UCSD-AML1 (cell line): ENCODE data around the gene ELMO1.

ENCODE experiments used
- DNase-seq: peaks from one replicate; lab custom pipeline; 2025; ENCODE audit not compliant: unreplicated experiment; lab: John Stamatoyannopoulos, UW

ELMO1 gene, protein sequence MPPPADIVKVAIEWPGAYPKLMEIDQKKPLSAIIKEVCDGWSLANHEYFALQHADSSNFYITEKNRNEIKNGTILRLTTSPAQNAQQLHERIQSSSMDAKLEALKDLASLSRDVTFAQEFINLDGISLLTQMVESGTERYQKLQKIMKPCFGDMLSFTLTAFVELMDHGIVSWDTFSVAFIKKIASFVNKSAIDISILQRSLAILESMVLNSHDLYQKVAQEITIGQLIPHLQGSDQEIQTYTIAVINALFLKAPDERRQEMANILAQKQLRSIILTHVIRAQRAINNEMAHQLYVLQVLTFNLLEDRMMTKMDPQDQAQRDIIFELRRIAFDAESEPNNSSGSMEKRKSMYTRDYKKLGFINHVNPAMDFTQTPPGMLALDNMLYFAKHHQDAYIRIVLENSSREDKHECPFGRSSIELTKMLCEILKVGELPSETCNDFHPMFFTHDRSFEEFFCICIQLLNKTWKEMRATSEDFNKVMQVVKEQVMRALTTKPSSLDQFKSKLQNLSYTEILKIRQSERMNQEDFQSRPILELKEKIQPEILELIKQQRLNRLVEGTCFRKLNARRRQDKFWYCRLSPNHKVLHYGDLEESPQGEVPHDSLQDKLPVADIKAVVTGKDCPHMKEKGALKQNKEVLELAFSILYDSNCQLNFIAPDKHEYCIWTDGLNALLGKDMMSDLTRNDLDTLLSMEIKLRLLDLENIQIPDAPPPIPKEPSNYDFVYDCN

DNA sequence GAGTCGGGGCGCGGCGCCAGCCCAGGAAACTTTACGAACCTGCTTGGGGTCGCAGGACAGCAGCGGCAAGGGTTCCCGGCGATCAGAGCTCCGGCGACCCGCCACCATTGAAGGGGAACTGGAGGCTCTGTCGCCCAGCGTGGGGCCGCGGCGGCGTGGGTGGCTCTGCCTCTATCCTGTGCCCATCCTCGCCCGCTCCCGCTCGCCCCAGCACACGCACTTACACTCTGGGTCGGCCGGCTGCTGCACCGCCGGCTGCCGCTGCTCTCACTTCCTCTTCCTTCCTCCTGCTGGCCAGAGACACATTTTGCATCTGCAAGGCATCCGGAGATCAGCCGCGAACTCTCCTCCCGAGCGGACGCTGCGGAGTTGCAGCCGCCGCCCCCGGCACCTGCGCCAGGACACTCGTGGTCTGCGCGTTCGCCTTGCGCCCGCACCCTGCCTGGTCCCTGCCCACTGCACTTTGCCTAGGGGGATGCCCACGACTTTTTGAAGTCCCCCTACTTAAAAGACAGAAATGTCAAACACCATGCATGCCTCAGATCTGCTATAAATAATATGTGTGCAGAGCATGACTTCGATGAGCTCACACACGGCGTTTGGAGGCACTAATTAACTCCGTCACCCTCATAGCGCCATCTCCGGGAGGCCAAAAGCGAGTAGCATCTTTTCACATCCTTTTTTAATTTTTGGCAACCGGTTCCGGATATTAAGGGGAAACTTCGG, at the start of gene ELMO1:
Gene ELMO1, minus strand, starts transcription at position 229 of the 726 bp plus-strand sequence. CDS start 106,174 bp downstream, outside the sequence.
- DNase-seq: peak; percentile 75

DNA sequence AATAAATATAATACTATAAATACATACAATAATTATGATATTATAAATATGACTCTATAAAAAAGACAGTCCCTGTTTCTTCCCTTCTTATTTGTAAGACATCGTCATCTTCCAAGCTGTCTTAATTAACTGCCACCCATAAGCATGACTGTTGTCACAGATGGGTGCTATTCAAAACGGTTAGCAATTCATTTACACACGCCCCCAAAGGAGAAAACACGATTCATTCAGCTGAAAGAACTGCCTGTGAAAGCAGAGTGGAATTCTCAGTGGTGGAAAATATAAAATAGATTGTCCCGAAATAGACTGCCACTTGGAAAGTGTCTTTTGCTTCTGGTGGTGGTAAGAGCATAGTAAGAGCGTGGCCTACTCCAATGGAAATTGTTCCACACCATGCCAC, 48.9 kb upstream of the ELMO1 start:
- no peak for DNase-seq

DNA sequence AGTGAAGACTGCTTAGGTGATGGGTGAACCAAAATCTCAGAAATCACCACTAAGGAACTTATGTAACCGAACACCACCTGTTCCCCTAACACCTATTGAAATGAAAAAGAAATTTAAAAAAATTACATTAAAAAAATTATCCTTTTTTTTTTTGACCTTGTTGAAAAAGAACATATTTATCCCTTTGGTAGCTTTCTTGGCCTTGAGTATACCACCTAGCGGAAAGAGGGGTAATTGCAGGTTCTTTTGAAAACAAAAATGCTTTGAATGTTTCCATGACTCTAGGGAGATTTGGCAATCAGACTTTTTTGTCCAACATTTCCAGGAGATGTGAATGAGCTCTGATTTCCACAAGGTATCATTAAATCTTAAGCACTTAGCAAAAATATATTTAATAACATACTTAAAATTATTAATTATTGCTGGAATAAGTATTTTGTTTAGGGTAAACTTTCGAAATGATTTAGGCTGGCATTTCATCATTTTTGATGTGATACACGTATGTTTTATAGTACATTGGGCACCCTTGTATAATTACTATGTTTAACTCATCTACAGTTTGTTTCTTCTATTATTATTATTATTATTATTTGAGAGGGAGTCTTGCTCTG, 47.0 kb upstream of the ELMO1 start:
- no peak for DNase-seq

DNA sequence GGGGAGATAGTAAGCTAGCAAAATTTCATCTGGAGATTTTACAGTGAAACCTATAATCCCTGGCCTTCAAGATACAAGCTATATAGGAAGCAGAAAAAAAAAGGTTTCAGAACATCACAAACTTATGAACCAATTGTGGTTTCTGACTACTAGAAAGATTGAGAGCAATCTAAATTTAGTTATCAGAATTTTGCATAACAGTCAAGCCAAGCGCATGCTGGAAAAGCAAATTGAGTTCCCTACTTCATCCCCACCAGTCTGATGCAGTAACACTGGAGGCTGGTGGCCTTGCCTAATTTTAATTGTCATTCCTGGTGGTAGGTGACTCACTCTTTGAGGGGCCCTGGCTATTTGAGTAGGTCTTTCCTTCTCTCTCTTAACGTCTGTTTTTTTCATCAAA, 46.3 kb upstream of the ELMO1 start:
- DNase-seq: no peak

DNA sequence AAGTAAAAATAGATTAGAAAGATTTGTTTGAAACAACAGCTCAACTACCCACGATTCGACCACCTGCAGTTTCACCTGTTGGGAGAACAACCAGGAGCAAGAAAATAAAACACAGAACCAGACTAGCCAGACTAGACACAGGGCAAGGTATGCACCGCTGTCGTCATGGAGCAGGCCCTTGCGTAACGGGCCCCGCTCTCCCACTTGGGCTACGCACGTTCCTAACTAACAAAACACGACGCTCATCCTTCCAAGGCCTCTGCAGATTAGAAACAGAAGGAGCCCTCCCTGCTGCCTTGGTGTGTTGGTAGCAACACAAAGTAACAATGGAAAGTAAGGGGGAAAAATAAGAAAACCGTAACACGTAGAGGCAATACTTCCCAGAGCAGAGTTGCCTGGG, 45.1 kb upstream of the ELMO1 start:
- DNase-seq: no peak

DNA sequence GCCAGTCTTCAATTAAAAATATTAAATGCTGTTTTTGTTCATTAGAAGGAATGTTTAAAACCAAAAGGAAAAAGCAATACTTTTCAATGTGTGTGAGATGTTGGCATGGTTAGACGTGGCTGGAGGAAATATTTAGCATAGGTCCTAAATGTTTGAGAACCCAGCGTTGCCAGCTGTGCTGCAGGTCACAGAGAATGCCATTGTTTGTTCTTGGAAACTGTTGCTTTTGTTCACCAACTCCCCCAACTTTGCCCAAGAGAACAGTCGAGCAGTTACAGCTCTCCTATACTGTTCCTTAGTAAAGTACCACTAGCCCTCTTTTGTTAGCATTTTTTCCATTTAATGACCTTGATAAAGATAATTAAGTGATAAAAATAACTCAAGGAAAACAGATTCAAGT, 44.5 kb upstream of the ELMO1 start:
- no peak for DNase-seq

DNA sequence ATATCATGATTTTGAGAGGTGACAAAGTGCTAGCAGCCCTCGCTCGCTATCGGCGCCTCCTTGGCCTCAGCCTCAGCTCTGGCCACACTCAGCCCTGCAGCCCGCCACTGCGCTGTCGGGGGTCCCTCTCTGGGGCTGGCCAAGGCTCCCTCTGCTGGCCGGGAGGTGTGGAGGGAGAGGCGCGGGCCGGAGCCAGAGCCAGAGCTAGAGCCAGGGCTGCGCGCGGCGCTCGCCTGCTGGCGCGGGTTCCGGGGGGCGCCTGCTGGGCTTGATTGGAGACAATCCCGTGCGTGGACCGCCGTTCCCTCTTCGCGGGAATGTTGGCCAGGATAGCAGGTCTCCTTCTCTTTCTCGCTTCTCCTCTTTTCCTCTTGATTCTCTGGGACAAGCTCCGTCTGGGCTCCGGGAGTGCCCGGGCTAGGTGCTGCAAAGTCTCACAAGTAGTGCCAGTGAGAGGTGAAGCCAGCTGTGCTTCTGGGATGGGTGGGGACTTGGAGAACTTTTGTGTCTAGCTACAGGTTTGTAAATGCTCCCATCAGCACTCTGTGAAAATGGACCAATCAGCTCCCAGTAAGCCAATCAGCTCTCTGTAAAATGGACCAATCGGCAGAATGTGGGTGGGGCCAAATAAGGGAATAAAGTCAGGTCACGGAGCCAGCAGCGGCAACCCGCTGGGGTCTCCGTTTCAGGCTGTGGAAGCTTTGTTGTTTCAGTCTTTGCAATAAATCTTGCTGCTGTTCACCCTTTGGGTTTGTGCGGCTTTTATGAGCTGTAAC, 43.4 kb upstream of the ELMO1 start:
- DNase-seq: no peak

DNA sequence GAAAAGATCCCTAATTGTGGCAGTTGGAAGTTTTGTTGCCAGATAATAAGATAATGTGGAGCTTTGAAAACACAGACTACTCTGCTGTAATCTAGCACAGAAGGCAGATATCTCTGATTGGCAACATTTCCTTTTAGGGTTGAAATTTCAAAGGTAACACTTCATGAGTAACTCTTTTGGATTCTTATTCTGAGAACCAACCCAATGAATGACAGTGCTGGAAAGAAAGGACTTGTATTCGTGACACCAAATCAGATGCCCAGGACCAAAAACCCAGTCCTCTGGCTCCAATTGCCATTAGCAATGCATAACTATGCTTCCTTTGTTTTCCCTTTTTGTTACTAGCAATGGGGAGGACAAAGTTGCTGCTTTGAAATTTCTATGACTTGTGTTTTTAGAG, 41.0 kb upstream of the ELMO1 start:
- no peak for DNase-seq

DNA sequence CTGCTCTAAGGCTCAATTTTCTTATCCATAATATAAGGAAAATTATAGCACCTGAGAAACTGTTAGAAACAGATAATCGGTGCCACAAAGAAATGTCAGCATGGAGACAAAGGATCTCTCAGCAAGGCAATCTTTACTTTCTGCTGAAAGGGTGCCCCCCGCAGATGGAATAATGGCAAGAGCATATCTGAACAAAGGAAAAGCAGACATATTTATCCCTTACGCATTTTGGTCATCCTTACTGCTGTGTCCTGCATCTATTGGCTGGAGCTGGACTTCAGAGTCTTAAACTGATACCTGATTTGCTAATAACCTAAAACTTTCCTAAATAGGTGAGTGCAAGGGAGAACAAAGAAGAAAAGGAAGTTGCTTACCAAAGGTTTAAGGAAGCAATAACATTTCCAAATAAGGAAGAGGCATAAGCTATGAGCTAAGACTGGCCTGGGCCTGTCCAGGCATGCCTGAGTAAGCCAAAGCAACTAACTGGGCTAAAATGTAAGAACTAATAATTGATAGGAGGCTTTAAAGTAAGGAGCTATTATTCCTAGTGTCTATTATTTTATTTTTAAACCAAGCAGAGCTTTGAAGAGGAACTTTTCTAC, 39.6 kb upstream of the ELMO1 start:
- peak; percentile 9 for DNase-seq

DNA sequence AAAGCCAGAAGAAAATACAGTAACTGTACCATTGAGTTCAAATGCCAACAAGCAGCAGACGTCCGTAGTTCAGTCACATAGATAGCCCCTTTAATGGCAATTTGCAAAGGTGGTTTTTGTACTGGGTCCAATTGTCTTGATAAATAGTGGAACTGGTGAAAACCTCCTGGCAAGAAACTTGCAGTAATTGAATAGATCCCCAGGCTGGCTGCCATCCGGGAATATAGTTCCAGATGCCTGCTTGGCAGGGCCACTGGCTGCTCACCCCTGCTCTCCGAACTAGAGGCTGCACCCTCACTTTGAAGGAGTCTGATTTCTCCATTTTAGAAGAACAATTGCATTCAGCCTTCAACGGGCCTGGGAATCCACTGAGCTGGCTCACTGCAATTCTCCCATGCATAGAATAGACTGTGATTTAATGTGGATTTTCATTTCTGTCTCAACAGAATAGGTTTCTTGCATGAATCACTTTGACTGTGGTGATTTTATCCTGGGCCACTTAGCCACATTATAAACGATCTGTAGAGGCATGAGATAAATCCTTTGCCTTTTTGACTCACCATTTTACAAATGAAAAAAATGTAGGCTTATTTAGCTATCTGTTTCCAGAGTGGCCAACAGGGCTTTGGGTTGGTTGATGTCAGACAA, 35.9 kb upstream of the ELMO1 start:
- no peak for DNase-seq

DNA sequence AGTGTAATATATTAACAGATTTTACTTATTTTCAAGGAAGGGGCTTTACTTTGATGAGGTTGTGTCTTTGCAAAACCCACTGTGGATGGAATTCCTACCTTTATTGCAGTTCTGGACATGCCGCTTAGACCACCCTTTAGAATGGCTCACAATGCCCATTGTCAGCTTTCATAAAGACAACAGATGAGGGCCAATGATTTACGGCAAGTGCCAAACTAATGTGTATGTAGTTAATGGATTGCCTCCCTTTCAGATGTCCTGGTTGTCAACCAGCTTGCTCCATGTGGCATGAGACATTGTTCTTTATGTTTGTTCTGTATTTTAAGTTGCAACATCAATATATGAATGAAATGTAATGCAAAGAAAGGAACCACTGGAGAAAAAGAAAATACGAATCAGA, 35.0 kb upstream of the ELMO1 start:
- DNase-seq: no peak

DNA sequence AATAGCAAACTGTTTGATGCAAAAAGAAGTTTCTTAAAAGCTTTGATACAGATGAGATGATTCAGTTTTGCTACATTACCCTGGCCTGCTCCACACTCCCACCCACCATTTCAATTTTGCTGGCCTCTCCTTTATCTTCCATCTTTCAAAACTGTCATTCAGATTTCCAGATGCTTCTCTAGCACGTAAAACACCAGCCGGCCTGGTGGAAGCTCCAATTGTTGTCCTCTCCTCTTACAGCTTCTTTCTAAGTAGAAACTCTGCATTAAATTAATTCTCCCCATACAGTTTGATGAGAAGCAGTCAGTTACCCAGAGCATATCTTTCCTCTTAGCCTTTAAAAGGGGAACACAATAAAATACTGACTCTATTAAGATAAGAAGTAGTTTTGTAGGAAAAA, 34.3 kb upstream of the ELMO1 start:
- no peak for DNase-seq

DNA sequence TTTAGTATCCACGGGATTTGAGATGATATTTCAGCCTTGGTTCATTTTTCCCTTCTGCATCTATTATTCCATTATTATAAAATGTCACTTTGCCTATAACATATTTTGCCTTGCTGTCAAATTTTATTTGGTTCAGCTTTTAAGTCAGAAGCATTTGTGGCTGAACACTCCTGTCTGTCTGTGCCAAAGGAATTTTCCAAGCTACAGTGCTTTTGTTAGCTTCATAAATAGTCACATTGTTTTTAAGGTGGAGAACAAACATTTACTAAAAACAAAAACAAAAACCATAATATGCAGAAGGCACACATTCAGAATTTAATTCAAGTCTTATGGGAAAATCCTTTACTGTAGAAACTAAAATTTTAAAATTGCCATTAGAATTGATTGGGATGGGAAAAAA, 33.8 kb upstream of the ELMO1 start:
- no peak for DNase-seq

DNA sequence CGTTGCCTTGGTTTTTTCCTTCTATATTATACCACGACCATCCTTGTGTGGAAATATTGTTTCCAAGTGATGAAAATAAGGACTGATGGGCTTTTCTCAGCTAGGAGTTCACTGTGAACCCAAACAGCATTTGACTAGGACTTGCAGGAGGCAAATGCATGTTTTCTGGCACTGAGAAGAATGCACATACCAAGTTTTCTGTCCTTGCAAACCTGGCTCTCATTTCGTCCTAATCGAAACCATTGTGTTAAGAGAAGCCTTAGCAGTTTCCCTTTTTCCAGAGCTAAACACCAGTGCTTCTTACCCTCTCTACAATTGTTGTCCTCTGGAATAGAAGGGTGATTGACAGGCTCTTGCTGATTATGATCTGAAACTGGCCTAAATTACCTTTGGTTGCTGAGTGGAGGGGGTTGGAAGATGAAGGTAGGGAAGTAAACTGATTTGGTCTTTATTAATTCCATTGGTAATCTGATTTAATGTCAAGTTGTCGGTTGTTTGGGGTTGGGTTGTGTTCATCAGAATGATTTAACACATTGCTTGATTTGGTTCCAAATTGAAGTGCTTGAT, 33.1 kb upstream of the ELMO1 start:
- no peak for DNase-seq

DNA sequence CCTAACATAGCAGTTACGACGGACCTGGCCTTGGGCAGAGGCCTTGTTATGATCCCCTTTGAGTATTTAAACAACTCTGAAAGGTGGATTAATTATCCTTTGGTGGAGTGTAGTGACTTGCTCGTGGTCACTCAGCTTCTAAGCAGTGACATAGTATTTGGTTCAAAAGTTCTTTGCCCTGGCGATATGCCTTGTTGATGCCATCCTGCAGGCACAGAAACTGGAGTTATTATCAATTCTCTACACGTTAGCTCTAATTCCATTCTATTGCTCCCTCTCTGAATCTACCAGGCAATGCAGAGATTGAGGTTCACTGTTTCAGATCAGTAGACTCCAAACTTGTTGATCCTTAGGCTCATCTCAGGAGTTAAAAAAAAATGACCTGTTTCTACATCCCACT, 32.5 kb upstream of the ELMO1 start:
- no peak for DNase-seq

DNA sequence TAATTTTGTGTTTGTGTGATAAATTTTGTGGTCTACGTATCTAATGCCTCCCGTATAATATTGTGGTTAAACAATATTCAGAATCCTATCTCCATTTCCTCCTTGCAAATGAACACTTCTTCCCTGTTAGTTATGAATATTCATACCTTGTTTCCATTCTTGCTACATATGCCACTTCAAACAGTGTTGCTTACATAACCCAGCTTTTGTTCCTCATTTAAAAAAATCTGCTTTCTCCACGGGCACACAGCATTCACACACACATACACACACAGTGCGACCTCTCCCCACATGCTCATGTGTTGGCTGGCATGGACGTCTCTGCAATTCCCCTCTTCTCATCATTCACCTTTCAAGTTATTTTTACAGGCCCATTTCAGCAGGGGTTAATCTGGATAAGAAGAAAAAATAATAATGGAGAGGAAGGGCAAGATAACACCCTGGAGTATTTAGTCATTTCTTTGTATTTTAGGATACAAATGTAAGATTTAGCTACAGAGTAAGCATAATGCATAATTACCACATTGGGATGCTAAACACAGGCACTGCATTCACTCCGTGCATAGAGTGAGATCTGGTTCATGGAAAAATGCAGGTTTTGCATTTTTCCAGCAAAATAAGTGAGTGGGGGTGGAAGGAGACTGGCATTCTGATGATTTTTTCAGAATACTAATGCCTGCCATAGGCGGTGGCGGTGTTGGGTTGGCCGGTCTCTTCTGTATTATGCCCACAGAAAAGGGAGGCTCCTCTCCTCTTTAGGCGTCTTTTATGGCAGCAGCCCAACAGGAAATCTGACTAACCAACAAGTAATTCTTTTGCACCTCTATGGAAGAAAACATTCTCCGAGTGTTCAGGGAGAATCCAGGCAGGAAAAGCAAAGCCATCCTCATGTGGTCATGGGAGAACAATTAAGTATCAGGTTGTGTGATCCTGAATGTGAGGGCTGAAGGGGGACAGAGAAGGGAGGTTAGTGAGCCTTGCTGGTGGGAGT, 31.7 kb upstream of the ELMO1 start:
- no peak for DNase-seq

DNA sequence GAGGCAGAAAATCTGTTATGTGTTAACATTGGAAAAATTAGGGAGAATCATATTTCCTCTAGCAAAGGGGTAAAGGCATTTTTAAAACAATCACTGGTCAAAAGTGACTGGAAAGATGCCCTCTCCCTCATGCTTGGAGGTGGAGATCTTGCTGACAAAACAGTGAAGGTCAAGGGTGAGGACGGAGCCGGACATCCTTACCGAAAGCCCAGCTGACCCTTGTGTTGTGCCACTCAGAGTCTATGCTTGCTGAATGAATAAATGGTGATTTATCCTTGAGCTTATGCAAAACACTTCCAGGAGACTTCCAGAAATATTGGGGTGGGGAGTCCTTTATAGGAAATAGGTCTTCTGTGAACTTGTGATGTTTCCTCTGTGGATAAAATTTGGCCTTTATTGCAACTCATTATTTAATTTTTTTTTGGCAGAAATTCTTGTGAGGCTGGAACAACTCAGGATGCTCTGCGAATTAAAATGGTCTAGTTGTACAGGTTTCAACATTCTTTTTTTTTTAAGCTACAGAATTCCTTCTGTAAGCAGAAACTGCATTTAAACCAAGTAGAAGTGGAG, 28.3 kb upstream of the ELMO1 start:
- DNase-seq: no peak

DNA sequence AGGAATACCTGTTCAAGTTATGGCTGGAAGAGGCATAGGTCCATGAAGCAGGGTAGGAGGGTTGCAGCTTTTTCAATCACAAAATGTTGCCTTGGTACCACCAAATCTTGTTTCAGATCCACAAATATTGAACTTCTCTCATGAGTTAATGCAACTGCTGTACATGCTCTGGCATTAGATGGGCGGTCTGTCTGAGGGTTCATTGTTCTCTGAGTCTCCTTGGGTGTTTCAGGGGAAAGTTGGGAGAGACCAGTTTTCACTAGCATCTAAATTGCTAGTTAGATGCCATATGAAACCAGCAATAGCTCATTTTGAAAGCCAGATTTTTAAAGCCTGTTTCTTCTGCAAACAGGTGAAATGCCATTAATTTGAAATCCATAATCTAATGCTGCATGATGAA, 27.8 kb upstream of the ELMO1 start:
- DNase-seq: no peak
